ENCODE measurements around the gene ANO2.

Gene ANO2

GRCh38 chr12:5582018-5582417, 363.0 kb downstream of the ANO2 start:
- no peak for DNase-seq
- in situ Hi-C loops (cut with MboI; ENCODE audit: low pct_unique_long_range_greater_than_20kb, low sequenced_read_pairs) = no loop called here

- no peak for DNase-seq
- in situ Hi-C loops (cut with MboI; ENCODE audit: low pct_unique_long_range_greater_than_20kb, low sequenced_read_pairs) = no loop called here
Measured at GRCh38 chr12:5581616-5582015, 363.4 kb downstream of the ANO2 start.

- in situ Hi-C loops (cut with MboI; ENCODE audit: low pct_unique_long_range_greater_than_20kb, low sequenced_read_pairs) = no loop called here
- no peak for DNase-seq
Measured at GRCh38 chr12:5581019-5581418, 364.0 kb downstream of the ANO2 start.

- DNase-seq = no peak
- in situ Hi-C loops (cut with MboI; ENCODE audit: low pct_unique_long_range_greater_than_20kb, low sequenced_read_pairs) = no loop called here
Measured at GRCh38 chr12:5578775-5579174, 366.3 kb downstream of the ANO2 start.

GRCh38 chr12:5577741-5578140, 367.3 kb downstream of the ANO2 start:
- in situ Hi-C loops (cut with MboI; ENCODE audit: low pct_unique_long_range_greater_than_20kb, low sequenced_read_pairs) = no loop called here
- no peak for DNase-seq

- DNase-seq = no peak
- in situ Hi-C loops (cut with MboI; ENCODE audit: low pct_unique_long_range_greater_than_20kb, low sequenced_read_pairs) = no loop called here
Measured at GRCh38 chr12:5577211-5577612, 367.8 kb downstream of the ANO2 start.

- DNase-seq = no peak
- in situ Hi-C loops (cut with MboI; ENCODE audit: low pct_unique_long_range_greater_than_20kb, low sequenced_read_pairs) = no loop called here
Measured at GRCh38 chr12:5575987-5576386, 369.1 kb downstream of the ANO2 start.

- in situ Hi-C loops (cut with MboI; ENCODE audit: low pct_unique_long_range_greater_than_20kb, low sequenced_read_pairs) = no loop called here
- DNase-seq = no peak
Measured at GRCh38 chr12:5575232-5575631, 369.8 kb downstream of the ANO2 start.

- no peak for DNase-seq
- in situ Hi-C loops (cut with MboI; ENCODE audit: low pct_unique_long_range_greater_than_20kb, low sequenced_read_pairs) = no loop called here
Measured at GRCh38 chr12:5573390-5573789, 371.7 kb downstream of the ANO2 start.

GRCh38 chr12:5571115-5571514, 373.9 kb downstream of the ANO2 start:
- no peak for DNase-seq
- in situ Hi-C loops (cut with MboI; ENCODE audit: low pct_unique_long_range_greater_than_20kb, low sequenced_read_pairs) = no loop called here

- no peak for DNase-seq
- in situ Hi-C loops (cut with MboI; ENCODE audit: low pct_unique_long_range_greater_than_20kb, low sequenced_read_pairs) = no loop called here
Measured at GRCh38 chr12:5570416-5570815, 374.6 kb downstream of the ANO2 start.

- DNase-seq = no peak
- in situ Hi-C loops (cut with MboI; ENCODE audit: low pct_unique_long_range_greater_than_20kb, low sequenced_read_pairs) = no loop called here
Measured at GRCh38 chr12:5568325-5568981, 376.6 kb downstream of the ANO2 start.

- in situ Hi-C loops (cut with MboI; ENCODE audit: low pct_unique_long_range_greater_than_20kb, low sequenced_read_pairs) = no loop called here
- DNase-seq = no peak
Measured at GRCh38 chr12:5567016-5567725, 377.9 kb downstream of the ANO2 start.

GRCh38 chr12:5565933-5566599, 379.0 kb downstream of the ANO2 start:
- in situ Hi-C loops (cut with MboI; ENCODE audit: low pct_unique_long_range_greater_than_20kb, low sequenced_read_pairs) = no loop called here
- DNase-seq = no peak

- no peak for DNase-seq
- in situ Hi-C loops (cut with MboI; ENCODE audit: low pct_unique_long_range_greater_than_20kb, low sequenced_read_pairs) = no loop called here
Measured at GRCh38 chr12:5562581-5562980, 382.5 kb downstream of the ANO2 start.

GRCh38 chr12:5561846-5562245, 383.2 kb downstream of the ANO2 start:
- no peak for DNase-seq
- in situ Hi-C loops (cut with MboI; ENCODE audit: low pct_unique_long_range_greater_than_20kb, low sequenced_read_pairs) = no loop called here

GRCh38 chr12:5561057-5561456, 384.0 kb downstream of the ANO2 start:
- in situ Hi-C loops (cut with MboI; ENCODE audit: low pct_unique_long_range_greater_than_20kb, low sequenced_read_pairs) = no loop called here
- no peak for DNase-seq

GRCh38 chr12:5560265-5560664, 384.8 kb downstream of the ANO2 start:
- DNase-seq = no peak
- in situ Hi-C loops (cut with MboI; ENCODE audit: low pct_unique_long_range_greater_than_20kb, low sequenced_read_pairs) = no loop called here

GRCh38 chr12:5557906-5558305, 387.2 kb downstream of the ANO2 start:
- no peak for DNase-seq
- in situ Hi-C loops (cut with MboI; ENCODE audit: low pct_unique_long_range_greater_than_20kb, low sequenced_read_pairs) = no loop called here

GRCh38 chr12:5556946-5557673, 387.9 kb downstream of the ANO2 start:
- in situ Hi-C loops (cut with MboI; ENCODE audit: low pct_unique_long_range_greater_than_20kb, low sequenced_read_pairs) = no loop called here
- no peak for DNase-seq

Measured in KBM-7 (cell line).